ENCODE measurements around the gene CSNK1G2. TPM values are rescaled to one million over a fixed set of nuclear protein-coding genes. Genes with fewer than 3 reads are reported as not detected.

Gene CSNK1G2
- total RNA-seq, 1 experiment from 2014 or later = 126 TPM

DNA sequence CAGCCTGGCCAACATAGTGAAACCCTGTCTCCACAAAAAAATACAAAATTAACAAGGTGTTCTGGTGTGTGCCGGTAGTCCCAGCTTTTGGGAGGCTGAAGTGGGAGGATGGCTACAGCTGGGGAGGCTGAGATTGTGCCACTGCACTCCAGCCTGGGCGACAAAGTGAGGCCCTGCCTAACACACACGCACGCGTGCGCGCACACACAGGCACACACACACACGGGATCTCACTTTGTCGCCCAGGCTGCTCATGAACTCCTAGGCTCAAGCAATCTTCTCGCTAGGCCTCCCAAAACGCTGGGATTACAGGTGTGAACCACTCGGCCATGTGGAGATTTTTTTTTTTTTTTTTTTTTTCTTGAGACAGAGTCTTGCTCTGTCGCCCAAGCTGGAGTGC, 77.8 kb downstream of the CSNK1G2 start:
- Mint-ChIP-seq H3K4me3 (no peak overlapping the region), H3K27ac (no peak overlapping the region)
- CTCF ChIA-PET = interaction anchor here (0.6 to 3.3 kb wide), 16 partner anchors 10 to 708 kb away, joined by 3 to 14 read pairs (median 4); partner anchors contain the start of genes MKNK2 and MOB3A

GRCh38 chr19:2021453-2022140, 80.6 kb downstream of the CSNK1G2 start:
- TF ChIP-seq ZNF317 (CRISPR knock-in tag; IDR thresholded peaks at IDR 0.05; ENCODE audit: borderline replicate concordance, low read depth) = no peak
- TF ChIP-seq, protein P1, sequence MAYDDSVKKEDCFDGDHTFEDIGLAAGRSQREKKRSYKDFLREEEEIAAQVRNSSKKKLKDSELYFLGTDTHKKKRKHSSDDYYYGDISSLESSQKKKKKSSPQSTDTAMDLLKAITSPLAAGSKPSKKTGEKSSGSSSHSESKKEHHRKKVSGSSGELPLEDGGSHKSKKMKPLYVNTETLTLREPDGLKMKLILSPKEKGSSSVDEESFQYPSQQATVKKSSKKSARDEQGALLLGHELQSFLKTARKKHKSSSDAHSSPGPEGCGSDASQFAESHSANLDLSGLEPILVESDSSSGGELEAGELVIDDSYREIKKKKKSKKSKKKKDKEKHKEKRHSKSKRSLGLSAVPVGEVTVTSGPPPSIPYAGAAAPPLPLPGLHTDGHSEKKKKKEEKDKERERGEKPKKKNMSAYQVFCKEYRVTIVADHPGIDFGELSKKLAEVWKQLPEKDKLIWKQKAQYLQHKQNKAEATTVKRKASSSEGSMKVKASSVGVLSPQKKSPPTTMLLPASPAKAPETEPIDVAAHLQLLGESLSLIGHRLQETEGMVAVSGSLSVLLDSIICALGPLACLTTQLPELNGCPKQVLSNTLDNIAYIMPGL (CRISPR knock-in tag; IDR thresholded peaks at IDR 0.05) = no peak
- TF ChIP-seq NFE2L1 (CRISPR knock-in tag; IDR thresholded peaks at IDR 0.05) = no peak
- TF ChIP-seq ZBTB43 (CRISPR knock-in tag; IDR thresholded peaks at IDR 0.05) = no peak
- no peak for TF ChIP-seq JAZF1 (CRISPR knock-in tag; IDR thresholded peaks at IDR 0.05)
- no peak for TF ChIP-seq CDX4 (CRISPR knock-in tag; IDR thresholded peaks at IDR 0.05; ENCODE audit: borderline replicate concordance)
- TF ChIP-seq, protein P2, sequence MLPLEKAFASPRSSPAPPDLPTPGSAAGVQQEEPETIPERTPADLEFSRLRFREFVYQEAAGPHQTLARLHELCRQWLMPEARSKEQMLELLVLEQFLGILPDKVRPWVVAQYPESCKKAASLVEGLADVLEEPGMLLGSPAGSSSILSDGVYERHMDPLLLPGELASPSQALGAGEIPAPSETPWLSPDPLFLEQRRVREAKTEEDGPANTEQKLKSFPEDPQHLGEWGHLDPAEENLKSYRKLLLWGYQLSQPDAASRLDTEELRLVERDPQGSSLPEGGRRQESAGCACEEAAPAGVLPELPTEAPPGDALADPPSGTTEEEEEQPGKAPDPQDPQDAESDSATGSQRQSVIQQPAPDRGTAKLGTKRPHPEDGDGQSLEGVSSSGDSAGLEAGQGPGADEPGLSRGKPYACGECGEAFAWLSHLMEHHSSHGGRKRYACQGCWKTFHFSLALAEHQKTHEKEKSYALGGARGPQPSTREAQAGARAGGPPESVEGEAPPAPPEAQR (CRISPR knock-in tag; IDR thresholded peaks at IDR 0.05) = no peak
- no peak for TF ChIP-seq ETV6 (CRISPR knock-in tag; IDR thresholded peaks at IDR 0.05)
- TF ChIP-seq ZNF263 (CRISPR knock-in tag; IDR thresholded peaks at IDR 0.05; ENCODE audit: low read depth) = no peak
- no peak for TF ChIP-seq ZNF396 (CRISPR knock-in tag; IDR thresholded peaks at IDR 0.05; ENCODE audit: borderline replicate concordance)
- TF ChIP-seq TEAD4 (CRISPR knock-in tag; IDR thresholded peaks at IDR 0.05) = no peak
- TF ChIP-seq ERG (CRISPR knock-in tag; IDR thresholded peaks at IDR 0.05) = no peak
- TF ChIP-seq, protein P3, sequence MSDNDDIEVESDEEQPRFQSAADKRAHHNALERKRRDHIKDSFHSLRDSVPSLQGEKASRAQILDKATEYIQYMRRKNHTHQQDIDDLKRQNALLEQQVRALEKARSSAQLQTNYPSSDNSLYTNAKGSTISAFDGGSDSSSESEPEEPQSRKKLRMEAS (CRISPR knock-in tag; IDR thresholded peaks at IDR 0.05) = no peak
- no peak for TF ChIP-seq ZNF121 (CRISPR knock-in tag; IDR thresholded peaks at IDR 0.05)
- TF ChIP-seq, protein P4, sequence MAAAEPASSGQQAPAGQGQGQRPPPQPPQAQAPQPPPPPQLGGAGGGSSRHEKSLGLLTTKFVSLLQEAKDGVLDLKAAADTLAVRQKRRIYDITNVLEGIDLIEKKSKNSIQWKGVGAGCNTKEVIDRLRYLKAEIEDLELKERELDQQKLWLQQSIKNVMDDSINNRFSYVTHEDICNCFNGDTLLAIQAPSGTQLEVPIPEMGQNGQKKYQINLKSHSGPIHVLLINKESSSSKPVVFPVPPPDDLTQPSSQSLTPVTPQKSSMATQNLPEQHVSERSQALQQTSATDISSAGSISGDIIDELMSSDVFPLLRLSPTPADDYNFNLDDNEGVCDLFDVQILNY (CRISPR knock-in tag; IDR thresholded peaks at IDR 0.05) = no peak
- Mint-ChIP-seq H3K9me3 (peaks cover 9% of the 10 kb centered on the region; the same call in 1 of the 2 replicates), H3K4me1 (no peaks in the 10 kb centered on the region), H3K36me3 (peaks cover 10% of the 10 kb centered on the region), H3K27ac (no peak overlapping the region), H3K4me3 (no peak overlapping the region), H3K27me3 (ENCODE audit: low read depth) (peaks cover 17% of the 10 kb centered on the region)
- ATAC-seq (no peak), DNase-seq (ENCODE audit: low spot score) (no peak)
- POLR2A ChIA-PET = no interaction called here
- CTCF ChIA-PET = interaction anchor here (2.7 kb wide), 1 partner anchor 21 kb away, joined by 21 read pairs; no protein-coding TSS in a partner anchor

More for the DNA sequence above, 77.8 kb downstream of the CSNK1G2 start:
- DNase-seq (ENCODE audit: low spot score) (no peak), ATAC-seq (no peak)
- H3K9me3 Mint-ChIP-seq = 0 out of 2 replicates have a peak, but pooled peaks cover 4% of the 10 kb centered on the region
- H3K27me3 Mint-ChIP-seq (ENCODE audit: low read depth) = peaks cover 14% of the 10 kb centered on the region
- POLR2A ChIA-PET = interaction anchor here (0.6 kb wide), 1 partner anchor 177 kb away, joined by 3 read pairs; no protein-coding TSS in a partner anchor
- H3K4me1 Mint-ChIP-seq = no peaks in the 10 kb centered on the region
- 0 out of 2 replicates have a peak, but pooled peaks cover 2% of the 10 kb centered on the region for H3K36me3 Mint-ChIP-seq
- TF ChIP-seq, protein P4 (CRISPR knock-in tag; IDR thresholded peaks at IDR 0.05) = no peak
- TF ChIP-seq, protein P5, sequence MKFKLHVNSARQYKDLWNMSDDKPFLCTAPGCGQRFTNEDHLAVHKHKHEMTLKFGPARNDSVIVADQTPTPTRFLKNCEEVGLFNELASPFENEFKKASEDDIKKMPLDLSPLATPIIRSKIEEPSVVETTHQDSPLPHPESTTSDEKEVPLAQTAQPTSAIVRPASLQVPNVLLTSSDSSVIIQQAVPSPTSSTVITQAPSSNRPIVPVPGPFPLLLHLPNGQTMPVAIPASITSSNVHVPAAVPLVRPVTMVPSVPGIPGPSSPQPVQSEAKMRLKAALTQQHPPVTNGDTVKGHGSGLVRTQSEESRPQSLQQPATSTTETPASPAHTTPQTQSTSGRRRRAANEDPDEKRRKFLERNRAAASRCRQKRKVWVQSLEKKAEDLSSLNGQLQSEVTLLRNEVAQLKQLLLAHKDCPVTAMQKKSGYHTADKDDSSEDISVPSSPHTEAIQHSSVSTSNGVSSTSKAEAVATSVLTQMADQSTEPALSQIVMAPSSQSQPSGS (CRISPR knock-in tag; IDR thresholded peaks at IDR 0.05; ENCODE audit: borderline replicate concordance, low read depth) = no peak

All from WTC11 (cell line).